GM13977 (cell line): ENCODE results near the gene DDX3X.

Experiments
- DNase-seq: peaks from one replicate; pipeline ENCODE4 v3.0.0; 2012; ENCODE audit warnings: low spot score
- CTCF ChIP-seq: IDR thresholded peaks from 2 replicates; pipeline ENCODE4 v1.5.1; 2012; ENCODE audit warnings: mild to moderate bottlenecking, control low read depth; ENCODE audit not compliant: insufficient read depth; ENCODE audit errors: extremely low read depth, missing control alignments
- in situ Hi-C: fragments of 300-500 bp; cut with MboI; formaldehyde crosslinking; loops from one replicate; pipeline ENCODE4 v1.12.0; 2022; ENCODE audit warnings: low sequenced_read_pairs, low pct_unique_long_range_greater_than_20kb, mixed read lengths, inconsistent platforms; ENCODE audit not compliant: unreplicated experiment

The DDX3X gene

DNA sequence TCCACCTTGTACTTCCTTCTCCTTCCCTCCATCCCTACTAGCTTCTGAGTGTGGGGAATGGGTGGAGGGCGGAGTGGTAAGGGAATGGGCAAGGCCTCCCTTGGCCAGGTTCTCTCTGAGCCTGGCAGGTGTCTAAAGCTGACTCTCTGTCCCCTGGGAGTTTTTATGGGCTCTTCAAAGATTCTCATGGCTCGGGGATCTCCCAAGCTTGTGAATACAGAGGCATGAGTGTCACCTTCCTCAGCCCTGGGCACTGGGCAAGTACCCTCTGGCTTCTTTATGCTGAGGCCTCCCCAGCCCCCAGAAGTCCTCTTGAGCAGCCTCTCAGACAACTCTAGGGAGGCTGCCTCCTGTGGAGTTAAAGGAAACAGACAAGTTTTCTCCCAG is 32.5 kb upstream of the DDX3X start:
- TF ChIP-seq CTCF: no peak
- in situ Hi-C loops: no loop called here
- no peak for DNase-seq

GRCh38 chrX:41302370-41302769 is 31.6 kb upstream of the DDX3X start:
- in situ Hi-C loops: no loop called here
- DNase-seq: no peak
- TF ChIP-seq CTCF: no peak

GRCh38 chrX:41303013-41303412 is 30.9 kb upstream of the DDX3X start:
- no peak for TF ChIP-seq CTCF
- in situ Hi-C loops: no loop called here
- no peak for DNase-seq

DNA sequence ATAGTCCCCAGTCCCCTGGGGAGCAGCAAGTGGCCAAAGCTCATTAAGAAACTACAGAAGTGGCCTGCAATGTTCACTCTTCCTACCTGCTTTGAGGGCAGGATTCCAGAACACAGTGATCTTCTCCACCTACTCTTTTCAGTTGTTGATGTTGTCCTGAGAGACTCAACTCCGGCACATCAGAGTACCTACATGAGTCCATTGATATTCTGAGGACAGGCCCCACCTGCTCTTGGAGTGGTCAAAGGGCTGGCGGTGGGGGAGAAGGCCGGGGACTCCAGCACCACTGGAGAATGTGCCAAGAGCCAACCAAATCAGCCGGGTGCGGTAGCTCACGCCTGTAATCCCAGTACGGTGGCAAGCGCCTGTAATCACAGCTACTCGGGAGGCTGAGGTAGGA is 29.8 kb upstream of the DDX3X start:
- DNase-seq: no peak
- TF ChIP-seq CTCF: no peak
- in situ Hi-C loops: no loop called here

GRCh38 chrX:41308884-41309647 is 24.9 kb upstream of the DDX3X start:
- in situ Hi-C loops: no loop called here
- DNase-seq: no peak
- no peak for TF ChIP-seq CTCF

GRCh38 chrX:41312786-41313185 is 21.2 kb upstream of the DDX3X start:
- in situ Hi-C loops: no loop called here
- no peak for TF ChIP-seq CTCF
- DNase-seq: no peak

- DNase-seq: no peak
- in situ Hi-C loops: no loop called here
- no peak for TF ChIP-seq CTCF
These were observed 20.5 kb upstream of the DDX3X start for GRCh38 chrX:41313419-41313818.
